Naive thymus-derived CD4-positive, alpha-beta T cell (primary cell): Measurements from ENCODE around the gene ARFRP1. TPM values are rescaled to one million over a fixed set of nuclear protein-coding genes. Genes with fewer than 3 reads are reported as not detected.

Source experiments
- ATAC-seq: fragments of 150-1000 bp; cut with Tn5 transposase; 2 replicates; pipeline ENCODE4 v1.10.0; 2021; ENCODE audit warnings: mild to moderate bottlenecking, moderate library complexity
- CTCF ChIA-PET: fragments of 350-600 bp; sonication (Branson Sonifier 250); formaldehyde crosslinking; loops from one replicate; lab custom pipeline; 2021; ENCODE audit warnings: antibody characterized with exemption; lab: Charles Lee
- POLR2A ChIA-PET: fragments of 350-600 bp; sonication (Branson Sonifier 250); formaldehyde crosslinking; loops from one replicate; lab custom pipeline; 2021; ENCODE audit warnings: antibody characterized with exemption, inconsistent platforms; lab: Charles Lee
- DNase-seq, 9 donors: peaks; one replicate each; pipeline versions ENCODE4 v3.0.0 to v3.0.0-alpha.2; 2020 to 2022; ENCODE audit warnings: mixed read lengths in 1 of 9
- H3K27ac ChIP-seq: one replicate; pipeline ENCODE4 v1.7.0; 2013; ENCODE audit warnings: mild to moderate bottlenecking, low read depth, low read length, moderate library complexity
- H3K27me3 ChIP-seq, 2 donors: one replicate each; pipeline ENCODE4 v1.7.0; 2013; ENCODE audit warnings: low read length in 2 of 2, mild to moderate bottlenecking in 2 of 2, moderate library complexity in 2 of 2; ENCODE audit not compliant: control insufficient read depth in 2 of 2, insufficient read depth in 2 of 2
- H3K36me3 ChIP-seq, 3 experiments: 1 replicate in 2 of 3; 2 replicates in 1 of 3; pipeline ENCODE4 v1.7.0; 2013; ENCODE audit warnings: low read length in 3 of 3, mild to moderate bottlenecking in 3 of 3, moderate library complexity in 1 of 3; ENCODE audit not compliant: insufficient read depth in 3 of 3, control insufficient read depth in 2 of 3
- H3K4me1 ChIP-seq, 2 donors: one replicate each; pipeline ENCODE4 v1.7.0; 2013; ENCODE audit warnings: low read length in 2 of 2, mild to moderate bottlenecking in 2 of 2, moderate library complexity in 1 of 2; ENCODE audit not compliant: control insufficient read depth in 2 of 2, insufficient read depth in 2 of 2
- H3K4me3 ChIP-seq: 2 replicates; pipeline ENCODE4 v1.7.0; 2013; ENCODE audit warnings: mild to moderate bottlenecking, low read length
- H3K9me3 ChIP-seq, 3 experiments: 1 replicate in 2 of 3; 2 replicates in 1 of 3; pipeline ENCODE4 v1.7.0; 2013; ENCODE audit warnings: low read length in 3 of 3; ENCODE audit not compliant: control insufficient read depth in 2 of 3
- H3K27ac Mint-ChIP-seq, 9 donors: one replicate each; pipeline ENCODE4 v1.8.0; 2020 to 2022; ENCODE audit warnings: mixed read lengths in 9 of 9, mild to moderate bottlenecking in 8 of 9, moderate library complexity in 5 of 9, inconsistent platforms in 2 of 9
- H3K27me3 Mint-ChIP-seq, 5 donors: one replicate each; pipeline ENCODE4 v1.8.0; 2021 to 2022; ENCODE audit warnings: mixed read lengths in 5 of 5, mild to moderate bottlenecking in 1 of 5
- H3K36me3 Mint-ChIP-seq, 5 donors: one replicate each; pipeline ENCODE4 v1.8.0; 2020 to 2022; ENCODE audit warnings: mixed read lengths in 5 of 5, mild to moderate bottlenecking in 3 of 5, inconsistent platforms in 1 of 5
- H3K4me1 Mint-ChIP-seq, 7 donors: one replicate each; pipeline ENCODE4 v1.8.0; 2020 to 2022; ENCODE audit warnings: mixed read lengths in 7 of 7, mild to moderate bottlenecking in 3 of 7, inconsistent platforms in 1 of 7
- H3K4me3 Mint-ChIP-seq, 10 donors: one replicate each; pipeline ENCODE4 v1.8.0; 2020 to 2022; ENCODE audit warnings: mild to moderate bottlenecking in 10 of 10, mixed read lengths in 10 of 10, moderate library complexity in 6 of 10, inconsistent platforms in 2 of 10
- H3K9me3 Mint-ChIP-seq, 11 donors: one replicate each; pipeline ENCODE4 v1.8.0; 2020 to 2022; ENCODE audit warnings: mixed read lengths in 11 of 11, mild to moderate bottlenecking in 4 of 11, inconsistent platforms in 1 of 11, moderate library complexity in 1 of 11
- intact Hi-C, 2 donors: fragments of 100-400 bp; cut with micrococcal nuclease; formaldehyde crosslinking; loops; one replicate each; pipeline ENCODE4 v1.15.1; 2023
- polyA plus RNA-seq, 2 donors: library from polyadenylated mRNA; unstranded; fragments of 300-500 nt; fragmentation: Illumina TruSeq; gene quantifications; one replicate each; pipeline ENCODE4 v1.2.3, GENCODE V29; 2021
- total RNA-seq, 6 experiments: library from RNA in 5 of 6; stranded (reverse) in 5 of 6; gene quantifications; 1 replicate in 5 of 6; 2 replicates in 1 of 6; pipeline ENCODE4 v1.2.3 and lab custom pipeline; 2021 to 2026

The ARFRP1 gene, protein sequence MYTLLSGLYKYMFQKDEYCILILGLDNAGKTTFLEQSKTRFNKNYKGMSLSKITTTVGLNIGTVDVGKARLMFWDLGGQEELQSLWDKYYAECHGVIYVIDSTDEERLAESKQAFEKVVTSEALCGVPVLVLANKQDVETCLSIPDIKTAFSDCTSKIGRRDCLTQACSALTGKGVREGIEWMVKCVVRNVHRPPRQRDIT
- 10 to 100 TPM; 55.4 to 92.1 (median 66.2) TPM for total RNA-seq
- polyA plus RNA-seq = 100 to 1,000 TPM in 1 of 2 donors, 10 to 100 TPM in 1; 89.1 to 108 TPM
- 82.8 reads per million, percentile 81 among the genes with 10 or more reads in this experiment for total RNA-seq (lab: John Stamatoyannopoulos, UW)

DNA sequence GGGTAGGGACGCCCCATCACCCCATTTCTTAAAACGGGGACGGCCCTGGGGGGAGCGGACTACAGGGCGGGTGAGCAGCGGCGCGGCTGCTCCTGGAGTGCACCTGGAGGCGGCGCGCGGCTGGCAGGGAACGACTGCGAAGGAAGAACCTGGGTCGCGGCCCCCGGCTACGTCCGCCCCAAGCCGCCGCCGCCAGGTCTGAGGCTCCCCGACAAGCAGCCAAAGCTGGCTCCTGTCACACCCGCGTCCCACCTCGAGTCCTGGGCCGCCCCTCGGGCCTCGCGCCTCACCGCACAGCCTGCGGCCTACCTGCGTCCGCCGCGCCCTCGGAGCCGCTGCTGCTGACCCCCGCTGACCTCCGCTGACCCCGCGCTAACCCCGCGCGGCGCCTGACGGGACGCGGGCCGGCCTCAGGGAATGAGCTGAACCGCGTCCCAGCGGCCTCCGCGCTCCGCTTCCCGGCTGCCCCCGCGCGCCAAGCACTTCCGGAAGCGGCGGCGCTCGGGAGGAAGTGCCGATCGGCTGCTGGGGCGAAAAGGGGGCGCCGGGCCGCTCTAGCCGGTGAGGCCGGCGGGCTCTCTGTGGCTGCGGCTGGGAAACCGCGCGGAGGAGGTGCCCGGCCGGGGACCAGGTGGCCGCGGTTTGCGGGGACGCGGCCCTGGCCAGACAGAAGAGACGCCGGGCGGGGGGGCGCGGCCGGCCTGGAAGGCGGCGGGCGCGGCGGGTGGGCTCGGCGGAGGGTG lies at the start of gene ARFRP1, which contains the start of gene ZGPAT:
TSS of gene ARFRP1 (minus strand) at position 419 of the 743 bp plus-strand sequence. CDS start 885 bp downstream, outside the sequence.
TSS of gene ZGPAT (plus strand) at position 482 of the 743 bp plus-strand sequence. CDS start 542 bp downstream, outside the sequence.
- Mint-ChIP-seq H3K36me3 (peaks cover 15 to 37% (median 24%) of the 10 kb centered on the region in 5 donors), H3K27me3 (no peaks in the 10 kb centered on the region), H3K4me3 (peak within 1 kb of the TSS; percentile 86 to 95 (median 90)), H3K9me3 (peaks cover 0 to 5% (median 0%) of the 10 kb centered on the region in 11 donors), H3K27ac (peak within 1 kb of the TSS; percentile 82 to 97 (median 87)), H3K4me1 (peaks cover 33 to 62% (median 46%) of the 10 kb centered on the region in 7 donors)
- DNase-seq (peak; percentile 77 to 92 (median 88)), ATAC-seq (peak; percentile 92)
- Histone ChIP-seq H3K36me3 (peaks cover 0 to 75% (median 27%) of the 10 kb centered on the region in 3 experiments), H3K9me3 (no peaks in the 10 kb centered on the region), H3K4me1 (peaks cover 22 to 30% of the 10 kb centered on the region in 2 donors), H3K4me3 (peak within 1 kb of the TSS; percentile 91), H3K27ac (peak within 1 kb of the TSS; percentile 81), H3K27me3 (no peaks in the 10 kb centered on the region)
- ChIA-PET CTCF (interaction anchor here (0.6 to 2.7 kb wide), 16 partner anchors 9 to 359 kb away, joined by 3 to 27 read pairs (median 4); partner anchors contain the start of genes LIME1, PRPF6, PTK6 and SLC2A4RG), POLR2A (interaction anchor here (0.7 to 5.1 kb wide), 23 partner anchors 10 to 372 kb away, joined by 3 to 137 read pairs (median 4); partner anchors contain the start of genes GMEB2, LIME1, OPRL1 and PPDPF)
- intact Hi-C loops = loop anchor here (1.0 to 5.0 kb wide), 22 partner anchors 23 to 415 kb away; partner anchors contain the start of genes RTEL1 (in 2 of the 2), TCEA2 (in 2 of the 2), UCKL1 (in 2 of the 2) and DNAJC5 (in 1 of the 2)

DNA sequence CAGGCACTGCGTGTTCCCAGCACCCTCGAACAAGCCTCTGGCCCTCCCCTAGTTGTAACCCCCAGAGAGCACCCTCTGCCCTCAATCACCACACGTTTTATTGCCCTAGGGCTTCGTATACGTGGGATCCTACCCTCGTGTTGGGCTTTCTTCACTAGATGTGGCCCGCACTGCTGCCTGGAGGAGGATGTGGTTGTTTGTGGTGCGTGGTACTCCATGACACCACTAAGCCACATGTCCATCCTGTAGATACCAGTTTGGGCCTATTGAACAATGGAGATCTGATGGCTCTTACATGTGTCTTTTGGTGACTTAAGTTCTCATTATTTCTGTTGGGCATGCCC lies 48.8 kb upstream of the ARFRP1 start:
- Histone ChIP-seq H3K27ac (no peak overlapping the region), H3K27me3 (no peaks in the 10 kb centered on the region), H3K9me3 (no peaks in the 10 kb centered on the region), H3K4me3 (no peak overlapping the region), H3K36me3 (no peaks in the 10 kb centered on the region), H3K4me1 (peaks cover 0 to 5% of the 10 kb centered on the region in 2 donors)
- Mint-ChIP-seq H3K36me3 (no peaks in the 10 kb centered on the region), H3K27ac (peak overlapping the region in 3 of 9 donors; percentile 16 to 55 (median 29)), H3K27me3 (peaks cover 0 to 25% (median 0%) of the 10 kb centered on the region in 5 donors), H3K4me1 (peaks cover 12 to 34% (median 21%) of the 10 kb centered on the region in 7 donors), H3K4me3 (peak overlapping the region in 2 of 10 donors; percentile 8 to 23), H3K9me3 (peaks cover 0 to 2% (median 0%) of the 10 kb centered on the region in 11 donors)
- DNase-seq (peak in 1 of 9 donors; percentile 25), ATAC-seq (no peak)
- CTCF ChIA-PET = no interaction called here
- POLR2A ChIA-PET = interaction anchor here (0.7 to 1.5 kb wide), 2 partner anchors 20 to 31 kb away, joined by 3 read pairs; partner anchors contain the start of gene LIME1
- intact Hi-C loops = no loop called here

DNA sequence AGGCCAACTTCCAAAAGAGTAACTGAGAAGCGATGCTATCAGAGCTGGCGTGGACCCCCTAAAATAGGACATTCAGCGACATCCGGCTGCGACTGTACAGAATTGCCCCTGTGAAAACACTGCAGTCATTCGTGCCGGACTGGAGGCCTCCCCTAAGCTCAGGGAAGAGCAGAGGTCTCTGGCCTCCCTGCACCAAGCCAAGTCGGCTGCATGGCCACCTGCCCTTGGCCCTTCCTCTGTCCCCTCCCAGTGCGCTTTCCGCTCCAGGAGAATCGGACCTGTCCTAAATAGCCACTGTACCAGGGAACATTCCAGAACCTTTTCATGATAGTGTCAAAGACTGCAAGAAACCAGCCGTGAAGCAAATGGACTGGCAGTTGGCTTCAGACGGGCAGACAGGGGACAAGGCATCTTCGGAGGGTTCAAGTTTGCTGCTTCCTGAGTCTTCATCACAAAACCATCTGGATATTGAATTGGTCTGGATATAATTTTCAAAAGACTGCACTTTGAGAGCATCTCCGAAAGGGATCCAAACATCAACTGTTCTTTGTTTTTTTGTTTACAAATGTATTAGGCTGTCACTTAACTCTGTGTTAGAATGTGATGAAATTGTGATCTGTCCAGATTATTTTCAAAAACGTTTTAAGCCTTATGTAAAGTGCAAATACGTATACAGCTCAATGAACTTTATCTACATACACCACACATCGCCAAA lies 48.3 kb upstream of the ARFRP1 start:
- no peaks in the 10 kb centered on the region for H3K27me3 ChIP-seq
- intact Hi-C loops = no loop called here
- no peak for DNase-seq
- POLR2A ChIA-PET = interaction anchor here (0.8 to 1.7 kb wide), 2 partner anchors 16 to 20 kb away, joined by 3 to 6 read pairs; partner anchors contain the start of gene LIME1
- H3K27me3 Mint-ChIP-seq = peaks cover 0 to 24% (median 0%) of the 10 kb centered on the region in 5 donors
- no peak overlapping the region for H3K27ac ChIP-seq
- H3K36me3 ChIP-seq = no peaks in the 10 kb centered on the region
- peaks cover 0 to 2% (median 0%) of the 10 kb centered on the region in 11 donors for H3K9me3 Mint-ChIP-seq
- CTCF ChIA-PET = no interaction called here
- H3K4me1 Mint-ChIP-seq = peaks cover 12 to 38% (median 24%) of the 10 kb centered on the region in 7 donors
- no peaks in the 10 kb centered on the region for H3K9me3 ChIP-seq
- H3K4me3 ChIP-seq = no peak overlapping the region
- no peak for ATAC-seq
- H3K27ac Mint-ChIP-seq = peak overlapping the region in 3 of 9 donors; percentile 8 to 55 (median 29)
- H3K4me1 ChIP-seq = peaks cover 3 to 8% of the 10 kb centered on the region in 2 donors
- H3K36me3 Mint-ChIP-seq = no peaks in the 10 kb centered on the region
- H3K4me3 Mint-ChIP-seq = peak overlapping the region in 1 of 10 donors; percentile 23

GRCh38 chr20:63754008-63754407 lies 46.2 kb upstream of the ARFRP1 start:
- H3K4me1 ChIP-seq = peaks cover 13 to 23% of the 10 kb centered on the region in 2 donors
- CTCF ChIA-PET = interaction anchor here (0.6 kb wide), 1 partner anchor 107 kb away, joined by 3 read pairs; no protein-coding TSS in a partner anchor
- H3K36me3 Mint-ChIP-seq = no peaks in the 10 kb centered on the region
- peaks cover 20 to 56% (median 30%) of the 10 kb centered on the region in 7 donors for H3K4me1 Mint-ChIP-seq
- POLR2A ChIA-PET = interaction anchor here (0.5 to 5.2 kb wide), 3 partner anchors 17 to 273 kb away, joined by 3 to 37 read pairs (median 4); partner anchors contain the start of genes ARFRP1, LIME1 and ZGPAT
- H3K9me3 ChIP-seq = no peaks in the 10 kb centered on the region
- peak overlapping the region in 3 of 9 donors; percentile 34 to 65 (median 45) for H3K27ac Mint-ChIP-seq
- peaks cover 0 to 2% (median 0%) of the 10 kb centered on the region in 11 donors for H3K9me3 Mint-ChIP-seq
- no peak overlapping the region for H3K4me3 ChIP-seq
- ATAC-seq (no peak), DNase-seq (no peak)
- H3K27me3 ChIP-seq = no peaks in the 10 kb centered on the region
- peaks cover 0 to 13% (median 0%) of the 10 kb centered on the region in 5 donors for H3K27me3 Mint-ChIP-seq
- intact Hi-C loops = no loop called here
- H3K36me3 ChIP-seq = no peaks in the 10 kb centered on the region
- no peak overlapping the region for H3K4me3 Mint-ChIP-seq
- no peak overlapping the region for H3K27ac ChIP-seq

DNA sequence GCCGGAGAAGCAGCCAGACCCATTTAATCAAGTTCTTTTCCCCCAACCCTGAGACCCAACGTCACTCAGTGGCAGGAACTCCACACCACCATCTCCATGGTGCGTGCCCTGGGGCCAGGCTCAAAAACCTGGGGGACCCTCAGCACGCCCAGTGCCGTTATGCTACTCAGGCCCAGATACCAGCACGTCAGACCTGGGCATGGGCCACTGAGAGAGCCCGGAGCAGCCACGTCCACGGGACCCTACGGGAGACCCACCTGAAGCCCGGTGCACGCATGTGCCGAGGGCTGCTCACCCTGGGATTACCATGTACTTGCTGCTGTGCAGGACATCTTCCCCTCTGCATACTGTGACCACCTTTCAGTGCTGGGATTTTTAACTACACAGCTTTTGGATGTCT lies 45.6 kb upstream of the ARFRP1 start:
- peaks cover 0 to 2% (median 0%) of the 10 kb centered on the region in 11 donors for H3K9me3 Mint-ChIP-seq
- no peaks in the 10 kb centered on the region for H3K27me3 ChIP-seq
- no peaks in the 10 kb centered on the region for H3K36me3 Mint-ChIP-seq
- peaks cover 0 to 11% (median 0%) of the 10 kb centered on the region in 5 donors for H3K27me3 Mint-ChIP-seq
- H3K36me3 ChIP-seq = no peaks in the 10 kb centered on the region
- H3K27ac ChIP-seq = no peak overlapping the region
- peaks cover 13 to 23% of the 10 kb centered on the region in 2 donors for H3K4me1 ChIP-seq
- H3K27ac Mint-ChIP-seq = peak overlapping the region in 3 of 9 donors; percentile 9 to 34 (median 12)
- no peaks in the 10 kb centered on the region for H3K9me3 ChIP-seq
- ATAC-seq (no peak), DNase-seq (no peak)
- intact Hi-C loops = no loop called here
- ChIA-PET CTCF (no interaction called here), POLR2A (interaction anchor here (0.5 to 5.2 kb wide), 3 partner anchors 17 to 273 kb away, joined by 3 to 37 read pairs (median 4); partner anchors contain the start of genes ARFRP1, LIME1 and ZGPAT)
- H3K4me3 Mint-ChIP-seq = peak overlapping the region in 1 of 10 donors; percentile 63
- H3K4me1 Mint-ChIP-seq = peaks cover 20 to 61% (median 34%) of the 10 kb centered on the region in 7 donors
- H3K4me3 ChIP-seq = no peak overlapping the region
